Measurements from ENCODE around the gene NRL. TPM values are rescaled to one million over a fixed set of nuclear protein-coding genes. Genes with fewer than 3 reads are reported as not detected.
"Not testable (repeated sequence)": the region's sequence is repeated elsewhere in the genome, so short reads cannot be mapped to it uniquely, and the experiment has no call there.

The NRL gene
- total RNA-seq, 1 donor from 2014 or later = 2.3 TPM

- TF ChIP-seq, protein P1, sequence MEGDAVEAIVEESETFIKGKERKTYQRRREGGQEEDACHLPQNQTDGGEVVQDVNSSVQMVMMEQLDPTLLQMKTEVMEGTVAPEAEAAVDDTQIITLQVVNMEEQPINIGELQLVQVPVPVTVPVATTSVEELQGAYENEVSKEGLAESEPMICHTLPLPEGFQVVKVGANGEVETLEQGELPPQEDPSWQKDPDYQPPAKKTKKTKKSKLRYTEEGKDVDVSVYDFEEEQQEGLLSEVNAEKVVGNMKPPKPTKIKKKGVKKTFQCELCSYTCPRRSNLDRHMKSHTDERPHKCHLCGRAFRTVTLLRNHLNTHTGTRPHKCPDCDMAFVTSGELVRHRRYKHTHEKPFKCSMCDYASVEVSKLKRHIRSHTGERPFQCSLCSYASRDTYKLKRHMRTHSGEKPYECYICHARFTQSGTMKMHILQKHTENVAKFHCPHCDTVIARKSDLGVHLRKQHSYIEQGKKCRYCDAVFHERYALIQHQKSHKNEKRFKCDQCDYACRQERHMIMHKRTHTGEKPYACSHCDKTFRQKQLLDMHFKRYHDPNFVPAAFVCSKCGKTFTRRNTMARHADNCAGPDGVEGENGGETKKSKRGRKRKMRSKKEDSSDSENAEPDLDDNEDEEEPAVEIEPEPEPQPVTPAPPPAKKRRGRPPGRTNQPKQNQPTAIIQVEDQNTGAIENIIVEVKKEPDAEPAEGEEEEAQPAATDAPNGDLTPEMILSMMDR (IDR thresholded peaks at IDR 0.05; ENCODE audit: unreplicated experiment) = no peak
- H3K27me3 Mint-ChIP-seq = no peaks in the 10 kb centered on the region
- no peak overlapping the region for H3K4me3 Mint-ChIP-seq (ENCODE audit: low read depth)
- H3K27ac Mint-ChIP-seq = no peak overlapping the region
- no peaks in the 10 kb centered on the region for H3K9me3 Mint-ChIP-seq (ENCODE audit: low read depth)
- no peaks in the 10 kb centered on the region for H3K4me1 Mint-ChIP-seq (ENCODE audit: low read depth)
- DNase-seq (ENCODE audit: low spot score, unreplicated experiment) = no peak
- no peaks in the 10 kb centered on the region for H3K36me3 Mint-ChIP-seq (ENCODE audit: insufficient read depth)
These were observed 72.0 kb downstream of the NRL start for GRCh38 chr14:24042746-24043145.

DNA sequence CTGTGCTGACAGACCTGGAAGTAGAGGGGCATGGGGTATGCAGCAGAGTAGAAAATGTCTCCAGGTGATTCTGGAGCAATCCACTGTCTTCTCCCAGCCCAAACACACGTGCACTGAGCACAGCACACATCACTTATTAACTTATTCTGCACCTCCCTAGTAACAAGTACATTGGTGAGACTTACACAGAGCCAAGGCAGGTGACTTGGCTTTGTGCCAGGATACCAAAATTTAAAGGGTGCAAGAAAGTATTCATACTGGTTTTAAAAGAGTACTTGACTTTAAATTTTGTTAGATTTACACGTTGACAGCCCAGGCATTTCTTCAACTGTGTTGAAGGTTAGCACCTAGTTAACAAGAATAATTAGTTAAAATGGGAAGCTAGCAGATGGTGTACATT, 74.1 kb downstream of the NRL start:
- Mint-ChIP-seq H3K27ac (no peak overlapping the region), H3K4me1 (ENCODE audit: low read depth) (peaks cover 4% of the 10 kb centered on the region), H3K27me3 (no peaks in the 10 kb centered on the region), H3K9me3 (ENCODE audit: low read depth) (no peaks in the 10 kb centered on the region), H3K36me3 (ENCODE audit: insufficient read depth) (no peaks in the 10 kb centered on the region), H3K4me3 (ENCODE audit: low read depth) (no peak overlapping the region)
- no peak for DNase-seq (ENCODE audit: low spot score, unreplicated experiment)
- TF ChIP-seq, protein P1 (IDR thresholded peaks at IDR 0.05; ENCODE audit: unreplicated experiment) = no peak

DNA sequence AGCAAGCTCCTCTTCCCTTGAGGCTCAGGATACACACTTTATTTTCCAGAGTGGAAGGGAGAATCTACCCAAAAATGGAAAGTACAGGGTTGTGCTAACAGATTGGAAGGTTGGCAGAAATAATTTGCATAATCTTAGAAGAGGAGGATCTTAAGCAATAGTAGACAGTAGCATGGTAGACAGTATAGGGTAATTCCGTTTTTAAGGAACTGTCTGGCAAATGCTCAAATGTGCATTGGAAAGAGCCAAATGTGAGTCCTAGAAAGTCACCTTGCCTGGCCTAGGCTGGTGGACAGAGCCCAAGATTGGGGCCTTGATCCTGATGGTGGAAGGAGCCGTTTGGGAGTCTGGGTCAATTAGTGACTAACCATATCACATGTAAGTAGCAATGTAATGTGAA, 76.1 kb downstream of the NRL start:
- H3K4me1 Mint-ChIP-seq (ENCODE audit: low read depth) = peaks cover 4% of the 10 kb centered on the region
- no peak overlapping the region for H3K27ac Mint-ChIP-seq
- H3K36me3 Mint-ChIP-seq (ENCODE audit: insufficient read depth) = no peaks in the 10 kb centered on the region
- TF ChIP-seq, protein P1 (IDR thresholded peaks at IDR 0.05; ENCODE audit: unreplicated experiment) = no peak
- no peaks in the 10 kb centered on the region for H3K27me3 Mint-ChIP-seq
- no peaks in the 10 kb centered on the region for H3K9me3 Mint-ChIP-seq (ENCODE audit: low read depth)
- no peak overlapping the region for H3K4me3 Mint-ChIP-seq (ENCODE audit: low read depth)
- no peak for DNase-seq (ENCODE audit: low spot score, unreplicated experiment)

GRCh38 chr14:24037658-24038037, 77.1 kb downstream of the NRL start:
- Mint-ChIP-seq H3K4me3 (ENCODE audit: low read depth) (no peak overlapping the region), H3K27ac (no peak overlapping the region), H3K9me3 (ENCODE audit: low read depth) (no peaks in the 10 kb centered on the region), H3K36me3 (ENCODE audit: insufficient read depth) (no peaks in the 10 kb centered on the region), H3K27me3 (no peaks in the 10 kb centered on the region), H3K4me1 (ENCODE audit: low read depth) (peaks cover 4% of the 10 kb centered on the region)
- TF ChIP-seq, protein P1 (IDR thresholded peaks at IDR 0.05; ENCODE audit: unreplicated experiment) = no peak
- no peak for DNase-seq (ENCODE audit: low spot score, unreplicated experiment)

- H3K4me1 Mint-ChIP-seq (ENCODE audit: low read depth); H3K36me3 Mint-ChIP-seq (ENCODE audit: insufficient read depth); H3K27me3 Mint-ChIP-seq; DNase-seq (ENCODE audit: low spot score, unreplicated experiment); H3K9me3 Mint-ChIP-seq (ENCODE audit: low read depth): not testable (repeated sequence)
- Mint-ChIP-seq H3K4me3 (ENCODE audit: low read depth) (peak overlapping the region; percentile 93), H3K27ac (peak overlapping the region; percentile 92)
These were observed 77.6 kb downstream of the NRL start for GRCh38 chr14:24036963-24037657.
